ENCODE measurements around the gene BCKDHA. TPM values are rescaled to one million over a fixed set of nuclear protein-coding genes. Genes with fewer than 3 reads are reported as not detected.

The BCKDHA gene
- total and polyA plus RNA-seq, 9 of the 15 experiments (the other 6 are each of a cell fraction or from before 2014, with no cell fraction given): 4.5 to 52.5 (median 14.1) TPM

DNA sequence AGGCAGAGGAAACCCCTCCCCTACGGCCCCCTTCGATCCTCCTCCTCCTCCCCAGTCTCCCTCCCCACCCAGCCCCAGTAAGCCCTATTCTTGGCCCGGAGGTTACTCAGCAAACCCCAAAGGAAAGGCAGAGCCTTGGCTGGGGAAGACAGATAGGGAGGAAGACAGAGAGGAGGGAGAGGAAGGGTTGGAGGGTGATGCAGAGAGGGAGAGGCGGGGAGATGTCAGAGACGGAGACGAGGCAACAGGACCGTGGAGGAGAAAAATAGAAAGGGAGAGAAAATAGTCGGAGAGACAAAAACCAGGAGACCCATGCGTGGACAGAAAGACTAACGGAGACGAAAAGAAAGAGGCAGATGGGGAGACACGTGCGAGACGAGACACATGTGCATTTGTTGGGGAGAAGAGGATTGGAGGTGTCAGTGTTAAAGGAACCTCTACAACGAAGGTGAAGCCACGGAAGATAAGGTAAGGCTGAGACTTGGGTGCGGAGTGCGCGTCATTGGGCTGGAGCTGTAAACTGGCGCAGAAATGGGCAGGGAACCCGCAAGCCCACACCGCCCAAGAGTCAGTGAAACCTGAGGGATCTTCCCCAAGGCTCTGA lies 46.8 kb upstream of the BCKDHA start (continued):
- TF ChIP-seq BHLHE40 (IDR thresholded peaks at IDR 0.05; ENCODE audit: low read length) (0 out of 2 replicates have a peak, but pooled peaks have one; percentile 16), GTF2B (IDR thresholded peaks at IDR 0.05; ENCODE audit: extremely low read depth, insufficient read length) (no peak), BCOR (IDR thresholded peaks at IDR 0.05) (no peak), RFX1 (IDR thresholded peaks at IDR 0.05) (no peak), TCFL5 (CRISPR knock-in tag; conservative IDR thresholded peaks at IDR 0.05) (no peak), TAF1 (IDR thresholded peaks at IDR 0.05; ENCODE audit: control insufficient read depth, extremely low read depth, insufficient read depth, low read length, severe bottlenecking) (peak; percentile 64), ZSCAN29 (IDR thresholded peaks at IDR 0.05) (no peak), POLR2A (conservative IDR thresholded peaks at IDR 0.05) (peak; percentile 78), ZNF134 (CRISPR knock-in tag; conservative IDR thresholded peaks at IDR 0.05) (no peak), RUNX1 (IDR thresholded peaks at IDR 0.05; ENCODE audit: low read depth) (no peak), FOS (IDR thresholded peaks at IDR 0.05; ENCODE audit: extremely low read depth, insufficient read length) (no peak), ETV5 (CRISPR knock-in tag; IDR thresholded peaks at IDR 0.05; ENCODE audit: low read depth) (no peak), RHOXF2B (CRISPR knock-in tag; conservative IDR thresholded peaks at IDR 0.05) (no peak), CBX8 (IDR thresholded peaks at IDR 0.05; ENCODE audit: borderline replicate concordance, extremely low read depth, low read depth, low read length, poor library complexity, severe bottlenecking) (no peak), BRD9 (IDR thresholded peaks at IDR 0.05; ENCODE audit: low read depth, partially characterized antibody) (no peak), MEF2D (tag; conservative IDR thresholded peaks at IDR 0.05; ENCODE audit: low read depth) (no peak), ERF (CRISPR knock-in tag; IDR thresholded peaks at IDR 0.05) (no peak), E2F3 (CRISPR knock-in tag; IDR thresholded peaks at IDR 0.05) (no peak), THRA (IDR thresholded peaks at IDR 0.05) (no peak), HOMEZ (CRISPR knock-in tag; IDR thresholded peaks at IDR 0.05) (no peak), CREBBP (IDR thresholded peaks at IDR 0.05; ENCODE audit: low read depth, low read length) (no peak)
- TF ChIP-seq, protein P1, sequence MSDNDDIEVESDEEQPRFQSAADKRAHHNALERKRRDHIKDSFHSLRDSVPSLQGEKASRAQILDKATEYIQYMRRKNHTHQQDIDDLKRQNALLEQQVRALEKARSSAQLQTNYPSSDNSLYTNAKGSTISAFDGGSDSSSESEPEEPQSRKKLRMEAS (CRISPR knock-in tag; IDR thresholded peaks at IDR 0.05): peak; percentile 82
- TF ChIP-seq, protein P2, sequence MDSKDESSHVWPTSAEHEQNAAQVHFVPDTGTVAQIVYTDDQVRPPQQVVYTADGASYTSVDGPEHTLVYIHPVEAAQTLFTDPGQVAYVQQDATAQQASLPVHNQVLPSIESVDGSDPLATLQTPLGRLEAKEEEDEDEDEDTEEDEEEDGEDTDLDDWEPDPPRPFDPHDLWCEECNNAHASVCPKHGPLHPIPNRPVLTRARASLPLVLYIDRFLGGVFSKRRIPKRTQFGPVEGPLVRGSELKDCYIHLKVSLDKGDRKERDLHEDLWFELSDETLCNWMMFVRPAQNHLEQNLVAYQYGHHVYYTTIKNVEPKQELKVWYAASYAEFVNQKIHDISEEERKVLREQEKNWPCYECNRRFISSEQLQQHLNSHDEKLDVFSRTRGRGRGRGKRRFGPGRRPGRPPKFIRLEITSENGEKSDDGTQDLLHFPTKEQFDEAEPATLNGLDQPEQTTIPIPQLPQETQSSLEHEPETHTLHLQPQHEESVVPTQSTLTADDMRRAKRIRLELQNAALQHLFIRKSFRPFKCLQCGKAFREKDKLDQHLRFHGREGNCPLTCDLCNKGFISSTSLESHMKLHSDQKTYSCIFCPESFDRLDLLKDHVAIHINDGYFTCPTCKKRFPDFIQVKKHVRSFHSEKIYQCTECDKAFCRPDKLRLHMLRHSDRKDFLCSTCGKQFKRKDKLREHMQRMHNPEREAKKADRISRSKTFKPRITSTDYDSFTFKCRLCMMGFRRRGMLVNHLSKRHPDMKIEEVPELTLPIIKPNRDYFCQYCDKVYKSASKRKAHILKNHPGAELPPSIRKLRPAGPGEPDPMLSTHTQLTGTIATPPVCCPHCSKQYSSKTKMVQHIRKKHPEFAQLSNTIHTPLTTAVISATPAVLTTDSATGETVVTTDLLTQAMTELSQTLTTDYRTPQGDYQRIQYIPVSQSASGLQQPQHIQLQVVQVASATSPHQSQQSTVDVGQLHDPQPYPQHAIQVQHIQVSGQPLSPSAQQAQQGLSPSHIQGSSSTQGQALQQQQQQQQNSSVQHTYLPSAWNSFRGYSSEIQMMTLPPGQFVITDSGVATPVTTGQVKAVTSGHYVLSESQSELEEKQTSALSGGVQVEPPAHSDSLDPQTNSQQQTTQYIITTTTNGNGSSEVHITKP (IDR thresholded peaks at IDR 0.05; ENCODE audit: partially characterized antibody): no peak

All from K562 (cell line).